Liver (tissue), 9 donors: ENCODE data around the gene KRT32. TPM values are rescaled to one million over a fixed set of nuclear protein-coding genes. Genes with fewer than 3 reads are reported as not detected.

ENCODE experiments used
- DNase-seq: peaks from one replicate; pipeline ENCODE4 v3.0.0-alpha.2; 2017; ENCODE audit warnings: low spot score
- H3K27ac ChIP-seq, 2 donors: one replicate each; pipeline ENCODE4 v1.7.0; 2013; ENCODE audit warnings: inconsistent platforms in 2 of 2, low read length in 2 of 2, control low read depth in 1 of 2, low read depth in 1 of 2, mild to moderate bottlenecking in 1 of 2
- H3K27me3 ChIP-seq, 4 donors: one replicate each; pipeline versions ENCODE4 v1.6.1 to v1.7.0; 2013; ENCODE audit warnings: low read length in 3 of 4, inconsistent platforms in 1 of 4, mild to moderate bottlenecking in 1 of 4, moderate library complexity in 1 of 4; ENCODE audit not compliant: control insufficient read depth in 4 of 4, insufficient read depth in 4 of 4
- H3K36me3 ChIP-seq, 4 donors: one replicate each; pipeline versions ENCODE4 v1.6.1 to v1.7.0; 2013; ENCODE audit warnings: low read length in 3 of 4, mild to moderate bottlenecking in 3 of 4, low read depth in 1 of 4, moderate library complexity in 1 of 4; ENCODE audit not compliant: control insufficient read depth in 4 of 4, insufficient read depth in 3 of 4
- H3K4me1 ChIP-seq, 4 donors: one replicate each; pipeline versions ENCODE4 v1.6.1 to v1.7.0; 2013; ENCODE audit warnings: low read length in 3 of 4, mild to moderate bottlenecking in 3 of 4, moderate library complexity in 1 of 4; ENCODE audit not compliant: control insufficient read depth in 4 of 4, insufficient read depth in 4 of 4
- H3K4me3 ChIP-seq, 3 donors: one replicate each; pipeline versions ENCODE4 v1.6.1 to v1.7.0; 2013; ENCODE audit warnings: low read length in 3 of 3, control low read depth in 1 of 3, low read depth in 1 of 3, mild to moderate bottlenecking in 1 of 3
- H3K9ac ChIP-seq, 2 donors: one replicate each; pipeline ENCODE4 v1.7.0; 2013; ENCODE audit warnings: low read length in 2 of 2, mild to moderate bottlenecking in 2 of 2, moderate library complexity in 2 of 2, control low read depth in 1 of 2, low read depth in 1 of 2
- H3K9me3 ChIP-seq, 4 donors: one replicate each; pipeline versions ENCODE4 v1.6.1 to v1.7.0; 2013; ENCODE audit warnings: low read length in 3 of 4; ENCODE audit not compliant: control insufficient read depth in 4 of 4
- EGR1 ChIP-seq, 2 donors: IDR thresholded peaks; 2 replicates each; pipeline ENCODE4 v1.6.1; 2016 to 2018; ENCODE audit warnings: antibody characterized with exemption in 2 of 2, low read depth in 2 of 2
- HNF4A ChIP-seq, 2 donors: conservative IDR thresholded peaks; 2 replicates each; pipeline ENCODE4 v1.6.1; 2016; ENCODE audit warnings: antibody characterized with exemption in 2 of 2, mild to moderate bottlenecking in 2 of 2
- HNF4G ChIP-seq: IDR thresholded peaks from 2 replicates; pipeline ENCODE4 v1.6.1; 2016; ENCODE audit warnings: antibody characterized with exemption
- REST ChIP-seq: IDR thresholded peaks from 2 replicates; pipeline ENCODE4 v1.6.1; 2016; ENCODE audit warnings: antibody characterized with exemption, mild to moderate bottlenecking
- SP1 ChIP-seq: IDR thresholded peaks from 2 replicates; pipeline ENCODE4 v1.6.1; 2018; ENCODE audit warnings: antibody characterized with exemption, mild to moderate bottlenecking
- TAF1 ChIP-seq: conservative IDR thresholded peaks from 2 replicates; pipeline ENCODE4 v1.6.1; 2016; ENCODE audit warnings: antibody characterized with exemption, mild to moderate bottlenecking
- YY1 ChIP-seq: IDR thresholded peaks from 2 replicates; pipeline ENCODE4 v1.6.1; 2016; ENCODE audit warnings: antibody characterized with exemption, mild to moderate bottlenecking
- WGBS: extraction: QIAGEN DNeasy Blood & Tissue Kit; methylation state at CpG from one replicate; pipeline ENCODE4 v1.1.7; 2013; 5-methylcytosine and 5-hydroxymethylcytosine counted together
- polyA plus RNA-seq, 2 donors: library from polyadenylated mRNA; stranded (reverse) in 1 of 2; unstranded in 1 of 2; fragments of 200-250 nt in 1 of 2; fragments of >200 nt in 1 of 2; fragmentation: Nextera tagmentation in 1 of 2; extraction: Ambion mirVana in 1 of 2; gene quantifications; one replicate each; pipeline versions ENCODE4 v1.2.1 to v1.2.3, GENCODE V29; 2013 to 2015
- total RNA-seq, 2 donors: library from RNA; depleted of rRNA; stranded (reverse); fragments of >200 nt; gene quantifications; one replicate each; pipeline ENCODE4 v1.2.3, GENCODE V29; 2014
- TF ChIP-seq, protein P1 (sequence below): IDR thresholded peaks from 2 replicates; pipeline ENCODE4 v1.6.1; 2016; ENCODE audit warnings: antibody characterized with exemption
- TF ChIP-seq, protein P2 (sequence below): IDR thresholded peaks from 2 replicates; pipeline ENCODE4 v1.6.1; 2016; ENCODE audit warnings: antibody characterized with exemption
- donor health status: healthy.
- donor health status: healthy.
- donor health status: healthy.
- donor health status: healthy.
- donor health status: healthy.

KRT32 gene
- total and polyA plus RNA-seq, 4 donors = not detected

DNA sequence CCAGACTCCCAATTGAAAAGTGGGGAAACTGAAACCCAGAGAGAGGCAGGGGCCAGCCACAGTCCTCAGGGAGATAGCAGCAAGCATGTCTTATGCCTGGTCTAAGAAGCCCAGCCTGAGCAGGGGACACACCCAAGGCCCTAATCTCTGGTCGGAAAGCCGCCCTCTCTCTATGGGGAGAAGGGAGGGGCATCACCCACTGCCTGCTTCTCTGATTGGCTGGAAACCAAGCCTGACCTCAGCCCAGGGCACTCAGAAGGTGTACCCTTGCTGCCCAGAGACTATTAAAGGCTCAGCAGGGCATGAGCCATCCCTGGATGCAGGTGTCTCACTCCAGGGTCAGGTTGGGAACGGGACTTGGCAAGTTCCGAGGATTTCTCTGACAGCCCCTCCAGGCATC lies 43.9 kb upstream of the KRT32 start (continued):
- TF ChIP-seq REST = no peak

GRCh38 chr17:41510251-41511065 lies 43.3 kb upstream of the KRT32 start:
- no peak for DNase-seq
- H3K9ac ChIP-seq = no peak overlapping the region
- 67% methylated on average over 7 of the region's 7 CpGs for WGBS

GRCh38 chr17:41507315-41507880 lies 40.2 kb upstream of the KRT32 start:
- no peaks in the 10 kb centered on the region for H3K27me3 ChIP-seq
- H3K36me3 ChIP-seq = no peaks in the 10 kb centered on the region
- no peak overlapping the region for H3K4me3 ChIP-seq
- H3K9ac ChIP-seq = no peak overlapping the region
- H3K9me3 ChIP-seq = no peaks in the 10 kb centered on the region
- DNase-seq = no peak
- TF ChIP-seq HNF4G (no peak), TAF1 (no peak), EGR1 (IDR thresholded peaks at IDR 0.05; ENCODE audit: low read depth in 2 of 2) (no peak), SP1 (no peak), HNF4A (conservative IDR thresholded peaks at IDR 0.05) (no peak), YY1 (no peak)
- TF ChIP-seq, protein P1, sequence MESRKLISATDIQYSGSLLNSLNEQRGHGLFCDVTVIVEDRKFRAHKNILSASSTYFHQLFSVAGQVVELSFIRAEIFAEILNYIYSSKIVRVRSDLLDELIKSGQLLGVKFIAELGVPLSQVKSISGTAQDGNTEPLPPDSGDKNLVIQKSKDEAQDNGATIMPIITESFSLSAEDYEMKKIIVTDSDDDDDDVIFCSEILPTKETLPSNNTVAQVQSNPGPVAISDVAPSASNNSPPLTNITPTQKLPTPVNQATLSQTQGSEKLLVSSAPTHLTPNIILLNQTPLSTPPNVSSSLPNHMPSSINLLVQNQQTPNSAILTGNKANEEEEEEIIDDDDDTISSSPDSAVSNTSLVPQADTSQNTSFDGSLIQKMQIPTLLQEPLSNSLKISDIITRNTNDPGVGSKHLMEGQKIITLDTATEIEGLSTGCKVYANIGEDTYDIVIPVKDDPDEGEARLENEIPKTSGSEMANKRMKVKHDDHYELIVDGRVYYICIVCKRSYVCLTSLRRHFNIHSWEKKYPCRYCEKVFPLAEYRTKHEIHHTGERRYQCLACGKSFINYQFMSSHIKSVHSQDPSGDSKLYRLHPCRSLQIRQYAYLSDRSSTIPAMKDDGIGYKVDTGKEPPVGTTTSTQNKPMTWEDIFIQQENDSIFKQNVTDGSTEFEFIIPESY = no peak
- TF ChIP-seq, protein P2, sequence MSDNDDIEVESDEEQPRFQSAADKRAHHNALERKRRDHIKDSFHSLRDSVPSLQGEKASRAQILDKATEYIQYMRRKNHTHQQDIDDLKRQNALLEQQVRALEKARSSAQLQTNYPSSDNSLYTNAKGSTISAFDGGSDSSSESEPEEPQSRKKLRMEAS = no peak
- 57% methylated on average over 10 of the region's 10 CpGs for WGBS
- no peaks in the 10 kb centered on the region for H3K4me1 ChIP-seq
- H3K27ac ChIP-seq = no peak overlapping the region

More at GRCh38 chr17:41510251-41511065, 43.3 kb upstream of the KRT32 start:
- no peaks in the 10 kb centered on the region for H3K9me3 ChIP-seq
- H3K4me3 ChIP-seq = no peak overlapping the region
- H3K27me3 ChIP-seq = no peaks in the 10 kb centered on the region
- no peaks in the 10 kb centered on the region for H3K36me3 ChIP-seq
- H3K27ac ChIP-seq = no peak overlapping the region
- TF ChIP-seq, protein P1 = no peak
- H3K4me1 ChIP-seq = no peaks in the 10 kb centered on the region
